ENCODE results near the gene C16orf54.
"Not testable (repeated sequence)": the region's sequence is repeated elsewhere in the genome, so short reads cannot be mapped to it uniquely, and the experiment has no call there.

Gene C16orf54

GRCh38 chr16:29720703-29721102 lies 25.1 kb downstream of the C16orf54 start:
- no peaks in the 10 kb centered on the region for H3K9me3 ChIP-seq (ENCODE audit: control insufficient read depth, low read length)
- H3K36me3 ChIP-seq (ENCODE audit: control insufficient read depth, insufficient read depth, low read length), result no peaks in the 10 kb centered on the region
- no peak overlapping the region for H3K4me3 ChIP-seq (ENCODE audit: extremely low read depth, insufficient read depth, low read length, poor library complexity, severe bottlenecking)
- no peaks in the 10 kb centered on the region for H3K4me1 ChIP-seq (ENCODE audit: control insufficient read depth, insufficient read depth, low read length, poor library complexity, severe bottlenecking)
- WGBS, 2 experiments (ENCODE audit: insufficient coverage in 2 of 2), result 89 to 100% methylated on average over 1 to 3 of the region's 5 CpGs
- no peak overlapping the region for H3K27ac ChIP-seq (ENCODE audit: low read depth, low read length, severe bottlenecking)

GRCh38 chr16:29719063-29719462 lies 26.7 kb downstream of the C16orf54 start:
- Histone ChIP-seq H3K4me1 (ENCODE audit: control insufficient read depth, insufficient read depth, low read length, poor library complexity, severe bottlenecking) (no peaks in the 10 kb centered on the region), H3K4me3 (ENCODE audit: extremely low read depth, insufficient read depth, low read length, poor library complexity, severe bottlenecking) (no peak overlapping the region), H3K9me3 (ENCODE audit: control insufficient read depth, low read length) (no peaks in the 10 kb centered on the region), H3K27ac (ENCODE audit: low read depth, low read length, severe bottlenecking) (no peak overlapping the region), H3K36me3 (ENCODE audit: control insufficient read depth, insufficient read depth, low read length) (no peaks in the 10 kb centered on the region)
- 61 to 67% methylated on average over 3 of the region's 4 CpGs for WGBS, 2 experiments (ENCODE audit: insufficient coverage in 2 of 2)

- Histone ChIP-seq H3K4me1 (ENCODE audit: control insufficient read depth, insufficient read depth, low read length, poor library complexity, severe bottlenecking) (no peaks in the 10 kb centered on the region), H3K27ac (ENCODE audit: low read depth, low read length, severe bottlenecking) (no peak overlapping the region), H3K4me3 (ENCODE audit: extremely low read depth, insufficient read depth, low read length, poor library complexity, severe bottlenecking) (no peak overlapping the region), H3K9me3 (ENCODE audit: control insufficient read depth, low read length) (no peaks in the 10 kb centered on the region), H3K36me3 (ENCODE audit: control insufficient read depth, insufficient read depth, low read length) (no peaks in the 10 kb centered on the region)
- WGBS, 2 experiments (ENCODE audit: insufficient coverage in 2 of 2), result 98 to 99% methylated on average over 7 of the region's 7 CpGs
Measured at GRCh38 chr16:29717113-29717512, 28.7 kb downstream of the C16orf54 start.

GRCh38 chr16:29714972-29715371 lies 30.8 kb downstream of the C16orf54 start:
- no peak overlapping the region for H3K4me3 ChIP-seq (ENCODE audit: extremely low read depth, insufficient read depth, low read length, poor library complexity, severe bottlenecking)
- no peaks in the 10 kb centered on the region for H3K36me3 ChIP-seq (ENCODE audit: control insufficient read depth, insufficient read depth, low read length)
- no CpG with 5 or more reads among the region's 1 CpG for WGBS, 2 experiments (ENCODE audit: insufficient coverage in 2 of 2)
- H3K27ac ChIP-seq (ENCODE audit: low read depth, low read length, severe bottlenecking), result no peak overlapping the region
- peaks cover 11% of the 10 kb centered on the region for H3K4me1 ChIP-seq (ENCODE audit: control insufficient read depth, insufficient read depth, low read length, poor library complexity, severe bottlenecking)
- H3K9me3 ChIP-seq (ENCODE audit: control insufficient read depth, low read length), result no peaks in the 10 kb centered on the region

- H3K4me1 ChIP-seq (ENCODE audit: control insufficient read depth, insufficient read depth, low read length, poor library complexity, severe bottlenecking), result peaks cover 14% of the 10 kb centered on the region
Measured at GRCh38 chr16:29714396-29714795, 31.4 kb downstream of the C16orf54 start.

GRCh38 chr16:29712809-29713208 lies 33.0 kb downstream of the C16orf54 start:
- 74 to 100% methylated on average over 2 to 3 of the region's 4 CpGs for WGBS, 2 experiments (ENCODE audit: insufficient coverage in 2 of 2)
- Histone ChIP-seq H3K27ac (ENCODE audit: low read depth, low read length, severe bottlenecking) (peak overlapping the region; percentile 18), H3K4me3 (ENCODE audit: extremely low read depth, insufficient read depth, low read length, poor library complexity, severe bottlenecking) (no peak overlapping the region), H3K36me3 (ENCODE audit: control insufficient read depth, insufficient read depth, low read length) (no peaks in the 10 kb centered on the region), H3K4me1 (ENCODE audit: control insufficient read depth, insufficient read depth, low read length, poor library complexity, severe bottlenecking) (peaks cover 19% of the 10 kb centered on the region), H3K9me3 (ENCODE audit: control insufficient read depth, low read length) (no peaks in the 10 kb centered on the region)

More at GRCh38 chr16:29714396-29714795, 31.4 kb downstream of the C16orf54 start:
- 100% methylated on average over 1 of the region's 2 CpGs for WGBS, 2 experiments (ENCODE audit: insufficient coverage in 2 of 2)
- Histone ChIP-seq H3K27ac (ENCODE audit: low read depth, low read length, severe bottlenecking) (no peak overlapping the region), H3K4me3 (ENCODE audit: extremely low read depth, insufficient read depth, low read length, poor library complexity, severe bottlenecking) (no peak overlapping the region), H3K36me3 (ENCODE audit: control insufficient read depth, insufficient read depth, low read length) (no peaks in the 10 kb centered on the region), H3K9me3 (ENCODE audit: control insufficient read depth, low read length) (no peaks in the 10 kb centered on the region)

GRCh38 chr16:29710227-29711219 lies 35.3 kb downstream of the C16orf54 start:
- Histone ChIP-seq H3K4me3 (ENCODE audit: extremely low read depth, insufficient read depth, low read length, poor library complexity, severe bottlenecking) (peak overlapping the region; percentile 16), H3K36me3 (ENCODE audit: control insufficient read depth, insufficient read depth, low read length) (no peaks in the 10 kb centered on the region), H3K27ac (ENCODE audit: low read depth, low read length, severe bottlenecking) (peak overlapping the region; percentile 88), H3K4me1 (ENCODE audit: control insufficient read depth, insufficient read depth, low read length, poor library complexity, severe bottlenecking) (peaks cover 19% of the 10 kb centered on the region), H3K9me3 (ENCODE audit: control insufficient read depth, low read length) (no peaks in the 10 kb centered on the region)
- WGBS, 2 experiments (ENCODE audit: insufficient coverage in 2 of 2), result 18 to 27% methylated on average over 9 to 16 of the region's 17 CpGs

- H3K9me3 ChIP-seq (ENCODE audit: control insufficient read depth, low read length); H3K36me3 ChIP-seq (ENCODE audit: control insufficient read depth, insufficient read depth, low read length): not testable (repeated sequence)
- Histone ChIP-seq H3K4me1 (ENCODE audit: control insufficient read depth, insufficient read depth, low read length, poor library complexity, severe bottlenecking) (peaks cover 19% of the 10 kb centered on the region), H3K4me3 (ENCODE audit: extremely low read depth, insufficient read depth, low read length, poor library complexity, severe bottlenecking) (peak overlapping the region; percentile 16), H3K27ac (ENCODE audit: low read depth, low read length, severe bottlenecking) (peak overlapping the region; percentile 88)
- 0 to 13% methylated on average over 4 to 5 of the region's 6 CpGs for WGBS, 2 experiments (ENCODE audit: insufficient coverage in 2 of 2)
Measured at GRCh38 chr16:29709657-29710056, 36.1 kb downstream of the C16orf54 start.

- H3K27ac ChIP-seq (ENCODE audit: low read depth, low read length, severe bottlenecking), result peak overlapping the region; percentile 36
- peaks cover 19% of the 10 kb centered on the region for H3K4me1 ChIP-seq (ENCODE audit: control insufficient read depth, insufficient read depth, low read length, poor library complexity, severe bottlenecking)
- no peaks in the 10 kb centered on the region for H3K36me3 ChIP-seq (ENCODE audit: control insufficient read depth, insufficient read depth, low read length)
- 23 to 36% methylated on average over 8 of the region's 16 CpGs for WGBS, 2 experiments (ENCODE audit: insufficient coverage in 2 of 2)
- H3K9me3 ChIP-seq (ENCODE audit: control insufficient read depth, low read length), result no peaks in the 10 kb centered on the region
- peak overlapping the region; percentile 16 for H3K4me3 ChIP-seq (ENCODE audit: extremely low read depth, insufficient read depth, low read length, poor library complexity, severe bottlenecking)
Measured at GRCh38 chr16:29708917-29709600, 36.7 kb downstream of the C16orf54 start.

- WGBS, 2 experiments (ENCODE audit: insufficient coverage in 2 of 2), result no CpG with 5 or more reads among the region's 1 CpG
- not testable (repeated sequence) for H3K9me3 ChIP-seq (ENCODE audit: control insufficient read depth, low read length)
Measured at GRCh38 chr16:29707160-29707559, 38.6 kb downstream of the C16orf54 start.

More at GRCh38 chr16:29707160-29707559, 38.6 kb downstream of the C16orf54 start:
- H3K4me1 ChIP-seq (ENCODE audit: control insufficient read depth, insufficient read depth, low read length, poor library complexity, severe bottlenecking), result peaks cover 19% of the 10 kb centered on the region
- not testable (repeated sequence) for H3K36me3 ChIP-seq (ENCODE audit: control insufficient read depth, insufficient read depth, low read length); H3K4me3 ChIP-seq (ENCODE audit: extremely low read depth, insufficient read depth, low read length, poor library complexity, severe bottlenecking); H3K27ac ChIP-seq (ENCODE audit: low read depth, low read length, severe bottlenecking)

Data from mesodermal cell (in vitro differentiated cells).